CD14-positive monocyte (primary cell): ENCODE measurements around the gene CASR. TPM values are rescaled to one million over a fixed set of nuclear protein-coding genes. Genes with fewer than 3 reads are reported as not detected.

Experiments
- DNase-seq, 3 donors: peaks; one replicate each; pipeline ENCODE4 v3.0.0-alpha.2; 2011 to 2022
- H2AFZ ChIP-seq: 2 replicates; pipeline ENCODE4 v1.6.0; 2012; ENCODE audit warnings: mild to moderate bottlenecking, low read depth, low read length, inconsistent platforms; ENCODE audit not compliant: insufficient read depth, poor library complexity, severe bottlenecking
- H3K27ac ChIP-seq, 2 donors: 1 replicate in 1 of 2; 2 replicates in 1 of 2; pipeline ENCODE4 v1.5.1; 2012 to 2013; ENCODE audit warnings: low read length in 2 of 2, control low read depth in 1 of 2, inconsistent platforms in 1 of 2, low read depth in 1 of 2, mild to moderate bottlenecking in 1 of 2
- H3K27me3 ChIP-seq, 2 donors: one replicate each; pipeline versions ENCODE4 v1.6.0 to v1.6.1; 2011 to 2013; ENCODE audit warnings: low read length in 2 of 2; ENCODE audit not compliant: control insufficient read depth in 2 of 2, insufficient read depth in 2 of 2
- H3K36me3 ChIP-seq, 2 donors: replicated peaks in 1 of 2; 1 replicate in 1 of 2; 2 replicates in 1 of 2; pipeline versions ENCODE4 v1.5.1 to v1.6.1; 2012 to 2013; ENCODE audit warnings: low read length in 2 of 2, control low read depth in 1 of 2, inconsistent platforms in 1 of 2, mild to moderate bottlenecking in 1 of 2; ENCODE audit not compliant: insufficient read depth in 2 of 2, control insufficient read depth in 1 of 2
- H3K4me1 ChIP-seq, 2 donors: 1 replicate in 1 of 2; 2 replicates in 1 of 2; pipeline versions ENCODE4 v1.5.1 to v1.6.1; 2012 to 2013; ENCODE audit warnings: low read length in 2 of 2, control low read depth in 1 of 2, inconsistent platforms in 1 of 2, mild to moderate bottlenecking in 1 of 2, moderate library complexity in 1 of 2; ENCODE audit not compliant: insufficient read depth in 2 of 2, control insufficient read depth in 1 of 2
- H3K4me2 ChIP-seq: replicated peaks from 2 replicates; pipeline ENCODE3; 2012; ENCODE audit warnings: low read length, moderate library complexity, mild to moderate bottlenecking; ENCODE audit not compliant: poor library complexity, severe bottlenecking; ENCODE audit errors: extremely low read depth
- H3K4me3 ChIP-seq, 3 experiments: fragments of 200-600 bp in 1 of 3; sonication (generic) in 1 of 3; replicated peaks in 1 of 3; 1 replicate in 2 of 3; 2 replicates in 1 of 3; pipeline ENCODE4 v1.5.1; 2011 to 2013; ENCODE audit warnings: low read length in 3 of 3, mild to moderate bottlenecking in 3 of 3, control low read depth in 2 of 3, low read depth in 2 of 3, inconsistent platforms in 1 of 3, moderate library complexity in 1 of 3
- H3K79me2 ChIP-seq: 2 replicates; pipeline ENCODE4 v1.6.0; 2012; ENCODE audit warnings: mild to moderate bottlenecking, control low read depth, inconsistent platforms, low read length, moderate library complexity; ENCODE audit not compliant: insufficient read depth
- H3K9ac ChIP-seq: 2 replicates; pipeline ENCODE4 v1.6.0; 2017; ENCODE audit warnings: low read length, mild to moderate bottlenecking; ENCODE audit not compliant: insufficient read depth, poor library complexity, severe bottlenecking
- H3K9me3 ChIP-seq, 2 donors: replicated peaks in 1 of 2; 1 replicate in 1 of 2; 2 replicates in 1 of 2; pipeline versions ENCODE4 v1.5.1 to v1.6.1; 2012 to 2013; ENCODE audit warnings: low read length in 2 of 2, control low read depth in 1 of 2; ENCODE audit not compliant: control insufficient read depth in 1 of 2, insufficient read depth in 1 of 2
- H4K20me1 ChIP-seq: 2 replicates; pipeline ENCODE4 v1.6.0; 2012; ENCODE audit warnings: mild to moderate bottlenecking, low read length, control low read depth, moderate library complexity; ENCODE audit not compliant: insufficient read depth
- H3K27ac Mint-ChIP-seq, 7 donors: one replicate each; pipeline ENCODE4 v1.8.0; 2020; ENCODE audit warnings: mild to moderate bottlenecking in 7 of 7, mixed read lengths in 7 of 7, moderate library complexity in 6 of 7, inconsistent platforms in 2 of 7
- H3K27me3 Mint-ChIP-seq, 3 donors: one replicate each; pipeline ENCODE4 v1.8.0; 2021 to 2022; ENCODE audit warnings: low read depth in 3 of 3, mild to moderate bottlenecking in 3 of 3, mixed read lengths in 3 of 3, moderate library complexity in 3 of 3, inconsistent platforms in 1 of 3
- H3K36me3 Mint-ChIP-seq, 2 donors: one replicate each; pipeline ENCODE4 v1.8.0; 2020; ENCODE audit warnings: mixed read lengths in 2 of 2, inconsistent platforms in 1 of 2, mild to moderate bottlenecking in 1 of 2
- H3K4me1 Mint-ChIP-seq: one replicate; pipeline ENCODE4 v1.8.0; 2020; ENCODE audit warnings: mild to moderate bottlenecking, mixed read lengths
- H3K4me3 Mint-ChIP-seq, 2 donors: one replicate each; pipeline ENCODE4 v1.8.0; 2020; ENCODE audit warnings: mild to moderate bottlenecking in 2 of 2, mixed read lengths in 2 of 2, moderate library complexity in 1 of 2
- H3K9me3 Mint-ChIP-seq, 7 donors: one replicate each; pipeline ENCODE4 v1.8.0; 2020 to 2022; ENCODE audit warnings: mixed read lengths in 7 of 7, mild to moderate bottlenecking in 6 of 7, moderate library complexity in 6 of 7, inconsistent platforms in 2 of 7
- WGBS: methylation state at CpG from one replicate; pipeline ENCODE4 v1.1.5; 2013; ENCODE audit warnings: missing lambda C conversion rate; ENCODE audit not compliant: insufficient coverage; 5-methylcytosine and 5-hydroxymethylcytosine counted together
- intact Hi-C, 2 donors: fragments of 100-400 bp; cut with micrococcal nuclease; formaldehyde crosslinking; loops; one replicate each; pipeline versions ENCODE4 v1.15.0 to v1.15.1; 2023
- polyA plus RNA-seq, 3 donors: library from polyadenylated mRNA; depleted of rRNA in 1 of 3; unstranded in 2 of 3; stranded (reverse) in 1 of 3; fragments of 300-500 nt in 2 of 3; fragments of >200 nt in 1 of 3; fragmentation: Illumina TruSeq in 2 of 3; gene quantifications; 1 replicate in 2 of 3; 2 replicates in 1 of 3; pipeline ENCODE4 v1.2.3, GENCODE V29; 2012 to 2021
- TF ChIP-seq, protein P1 (sequence below): fragments of 200-600 bp; IDR thresholded peaks from one replicate; pipeline ENCODE4 v1.8.0; 2022; ENCODE audit warnings: antibody characterized with exemption, mild to moderate bottlenecking

The CASR gene
- polyA plus RNA-seq, 3 donors, result 0.01 TPM; not detected in 2

DNA sequence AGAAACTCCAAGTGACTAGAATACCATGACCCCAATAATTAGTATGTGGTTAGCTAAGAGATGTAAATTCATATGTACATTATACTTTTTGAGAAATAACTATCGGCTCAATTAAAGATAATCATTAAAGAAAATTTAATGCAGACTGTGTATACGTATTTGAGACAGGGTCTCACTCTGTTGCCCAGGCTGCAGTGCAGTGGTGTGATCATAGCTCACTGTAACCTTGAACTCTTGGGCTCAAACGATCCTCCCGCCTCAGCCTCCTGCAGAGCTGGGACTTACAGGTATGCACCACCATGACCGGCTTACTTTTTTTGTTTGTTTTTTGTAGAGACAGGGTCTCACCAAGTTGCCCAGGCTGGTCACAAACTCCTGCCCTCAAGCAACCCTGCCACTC lies 132.9 kb downstream of the CASR start:
- Mint-ChIP-seq H3K27ac (no peak overlapping the region), H3K4me3 (no peak overlapping the region), H3K9me3 (peaks cover 0 to 4% (median 0%) of the 10 kb centered on the region in 7 donors), H3K4me1 (peaks cover 37% of the 10 kb centered on the region), H3K36me3 (peaks cover 0 to 2% of the 10 kb centered on the region in 2 donors), H3K27me3 (peaks cover 0 to 2% (median 0%) of the 10 kb centered on the region in 3 donors)
- Histone ChIP-seq H3K9me3 (no peaks in the 10 kb centered on the region), H3K79me2 (no peaks in the 10 kb centered on the region), H3K4me2 (no peak overlapping the region), H4K20me1 (no peaks in the 10 kb centered on the region), H3K4me3 (no peak overlapping the region), H3K9ac (no peak overlapping the region), H3K4me1 (peaks cover 21 to 27% of the 10 kb centered on the region in 2 donors), H3K27ac (no peak overlapping the region), H3K27me3 (no peaks in the 10 kb centered on the region), H3K36me3 (no peaks in the 10 kb centered on the region), H2AFZ (no peak overlapping the region)
- WGBS, result 87% methylated on average over 3 of the region's 5 CpGs
- intact Hi-C loops, result no loop called here
- no peak for DNase-seq
- TF ChIP-seq, protein P1, sequence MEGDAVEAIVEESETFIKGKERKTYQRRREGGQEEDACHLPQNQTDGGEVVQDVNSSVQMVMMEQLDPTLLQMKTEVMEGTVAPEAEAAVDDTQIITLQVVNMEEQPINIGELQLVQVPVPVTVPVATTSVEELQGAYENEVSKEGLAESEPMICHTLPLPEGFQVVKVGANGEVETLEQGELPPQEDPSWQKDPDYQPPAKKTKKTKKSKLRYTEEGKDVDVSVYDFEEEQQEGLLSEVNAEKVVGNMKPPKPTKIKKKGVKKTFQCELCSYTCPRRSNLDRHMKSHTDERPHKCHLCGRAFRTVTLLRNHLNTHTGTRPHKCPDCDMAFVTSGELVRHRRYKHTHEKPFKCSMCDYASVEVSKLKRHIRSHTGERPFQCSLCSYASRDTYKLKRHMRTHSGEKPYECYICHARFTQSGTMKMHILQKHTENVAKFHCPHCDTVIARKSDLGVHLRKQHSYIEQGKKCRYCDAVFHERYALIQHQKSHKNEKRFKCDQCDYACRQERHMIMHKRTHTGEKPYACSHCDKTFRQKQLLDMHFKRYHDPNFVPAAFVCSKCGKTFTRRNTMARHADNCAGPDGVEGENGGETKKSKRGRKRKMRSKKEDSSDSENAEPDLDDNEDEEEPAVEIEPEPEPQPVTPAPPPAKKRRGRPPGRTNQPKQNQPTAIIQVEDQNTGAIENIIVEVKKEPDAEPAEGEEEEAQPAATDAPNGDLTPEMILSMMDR, result no peak

DNA sequence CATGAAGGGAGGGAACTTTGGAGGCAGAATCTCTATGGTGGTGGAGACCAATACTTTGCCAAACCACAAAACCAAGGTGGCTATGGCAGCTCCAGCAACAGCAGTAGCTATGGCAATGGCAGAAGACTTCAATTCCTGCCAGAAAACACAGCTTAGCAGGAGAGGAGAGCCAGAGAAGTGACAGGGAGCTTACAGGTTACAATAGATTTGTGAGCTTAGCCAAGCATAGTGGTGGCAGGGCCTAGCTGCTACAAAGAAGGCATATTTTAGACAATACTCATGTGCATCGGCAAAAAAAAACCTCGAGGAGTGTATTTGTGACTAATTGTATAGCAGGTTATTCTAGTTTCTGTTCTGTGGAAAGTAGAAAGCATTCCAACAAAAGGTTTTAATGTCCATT lies 135.2 kb downstream of the CASR start:
- H3K9me3 ChIP-seq, result no peaks in the 10 kb centered on the region
- H3K27me3 ChIP-seq, result no peaks in the 10 kb centered on the region
- TF ChIP-seq, protein P1, result no peak
- WGBS, result no CpG with 5 or more reads among the region's 2 CpGs
- no peaks in the 10 kb centered on the region for H4K20me1 ChIP-seq
- intact Hi-C loops, result no loop called here
- H3K27ac ChIP-seq, result no peak overlapping the region
- no peak overlapping the region for H3K4me3 ChIP-seq
- Mint-ChIP-seq H3K9me3 (peaks cover 0 to 4% (median 0%) of the 10 kb centered on the region in 7 donors), H3K4me1 (peaks cover 37% of the 10 kb centered on the region), H3K4me3 (no peak overlapping the region), H3K36me3 (peaks cover 0 to 2% of the 10 kb centered on the region in 2 donors), H3K27me3 (peaks cover 0 to 2% (median 0%) of the 10 kb centered on the region in 3 donors), H3K27ac (no peak overlapping the region)
- H2AFZ ChIP-seq, result no peak overlapping the region
- no peaks in the 10 kb centered on the region for H3K79me2 ChIP-seq
- DNase-seq, result no peak
- no peaks in the 10 kb centered on the region for H3K36me3 ChIP-seq
- H3K4me1 ChIP-seq, result peaks cover 16 to 21% of the 10 kb centered on the region in 2 donors
- no peak overlapping the region for H3K4me2 ChIP-seq
- no peak overlapping the region for H3K9ac ChIP-seq
